Mesendoderm (in vitro differentiated cells): Measurements from ENCODE around the gene TMEM94.

Source experiments
- DNase-seq: peaks from one replicate; pipeline ENCODE4 v3.0.0; 2013
- H2AK5ac ChIP-seq: 2 replicates; pipeline ENCODE4 v1.6.1; 2013; ENCODE audit warnings: low read length, inconsistent platforms
- H2BK120ac ChIP-seq: 2 replicates; pipeline ENCODE4 v1.6.1; 2013; ENCODE audit warnings: low read depth, mild to moderate bottlenecking, low read length, moderate library complexity, mixed read lengths
- H2BK15ac ChIP-seq: replicated peaks from 2 replicates; pipeline ENCODE4 v1.6.1; 2013; ENCODE audit warnings: low read depth, mild to moderate bottlenecking, moderate library complexity
- H2BK5ac ChIP-seq: 2 replicates; pipeline ENCODE4 v1.6.1; 2013; ENCODE audit warnings: low read length, inconsistent platforms
- H3K18ac ChIP-seq: 2 replicates; pipeline ENCODE4 v1.6.1; 2013; ENCODE audit warnings: mild to moderate bottlenecking, low read length, mixed read lengths
- H3K23ac ChIP-seq: one replicate; pipeline ENCODE4 v1.6.1; 2013; ENCODE audit warnings: low read length
- H3K27ac ChIP-seq: 2 replicates; pipeline ENCODE4 v1.5.1; 2013; ENCODE audit warnings: low read depth, mild to moderate bottlenecking, inconsistent platforms, low read length, moderate library complexity
- H3K27me3 ChIP-seq: 2 replicates; pipeline ENCODE4 v1.6.1; 2013; ENCODE audit warnings: low read length, control low read depth, mild to moderate bottlenecking, inconsistent platforms; ENCODE audit not compliant: insufficient read depth, poor library complexity
- H3K36me3 ChIP-seq: 2 replicates; pipeline ENCODE4 v1.6.1; 2013; ENCODE audit warnings: low read length, inconsistent platforms; ENCODE audit not compliant: control insufficient read depth, insufficient read depth
- H3K4ac ChIP-seq: one replicate; pipeline ENCODE4 v1.6.1; 2013; ENCODE audit warnings: low read depth, mild to moderate bottlenecking, low read length, moderate library complexity
- H3K4me1 ChIP-seq: 2 replicates; pipeline ENCODE4 v1.6.1; 2013; ENCODE audit warnings: low read depth, low read length, inconsistent platforms; ENCODE audit not compliant: control insufficient read depth
- H3K4me2 ChIP-seq: 2 replicates; pipeline ENCODE4 v1.6.1; 2013; ENCODE audit warnings: low read length
- H3K4me3 ChIP-seq: 2 replicates; pipeline ENCODE4 v1.5.1; 2013; ENCODE audit warnings: mild to moderate bottlenecking, low read length
- H3K56ac ChIP-seq: one replicate; pipeline ENCODE4 v1.6.1; 2013; ENCODE audit warnings: low read length
- H3K79me1 ChIP-seq: 2 replicates; pipeline ENCODE4 v1.6.1; 2013; ENCODE audit warnings: low read length, inconsistent platforms
- H3K79me2 ChIP-seq: 2 replicates; pipeline ENCODE4 v1.6.1; 2013; ENCODE audit warnings: mild to moderate bottlenecking, low read length; ENCODE audit not compliant: control insufficient read depth, insufficient read depth
- H3K9ac ChIP-seq: 2 replicates; pipeline ENCODE4 v1.6.1; 2013; ENCODE audit warnings: low read length, inconsistent platforms
- H4K5ac ChIP-seq: one replicate; pipeline ENCODE4 v1.6.1; 2013; ENCODE audit warnings: low read length
- H4K8ac ChIP-seq: one replicate; pipeline ENCODE4 v1.6.1; 2013; ENCODE audit warnings: low read depth, mild to moderate bottlenecking, control low read depth, low read length, moderate library complexity
- WGBS: extraction: QIAGEN DNeasy Blood & Tissue Kit; methylation state at CpG from one replicate; pipeline ENCODE4 v1.1.7; 2013; ENCODE audit warnings: low lambda C conversion rate, missing lambda C conversion rate; ENCODE audit not compliant: insufficient coverage; ENCODE audit errors: extremely low coverage; 5-methylcytosine and 5-hydroxymethylcytosine counted together

The TMEM94 gene

GRCh38 chr17:75536366-75536765 is 79.9 kb downstream of the TMEM94 start:
- no peak overlapping the region for H4K5ac ChIP-seq
- no peak overlapping the region for H3K27ac ChIP-seq
- H3K4me1 ChIP-seq = no peaks in the 10 kb centered on the region
- H3K9ac ChIP-seq = no peak overlapping the region
- H4K8ac ChIP-seq = no peak overlapping the region
- H3K23ac ChIP-seq = no peak overlapping the region
- no peaks in the 10 kb centered on the region for H3K27me3 ChIP-seq
- no peak overlapping the region for H3K4me3 ChIP-seq
- no peaks in the 10 kb centered on the region for H3K36me3 ChIP-seq
- no peak overlapping the region for H3K4ac ChIP-seq
- H3K79me1 ChIP-seq = no peaks in the 10 kb centered on the region
- no CpG with 5 or more reads among the region's 10 CpGs for WGBS
- no peak overlapping the region for H3K18ac ChIP-seq
- H2AK5ac ChIP-seq = no peak overlapping the region
- no peaks in the 10 kb centered on the region for H3K79me2 ChIP-seq
- H2BK15ac ChIP-seq = no peak overlapping the region
- H3K56ac ChIP-seq = no peak overlapping the region
- no peak overlapping the region for H2BK5ac ChIP-seq
- DNase-seq = no peak
- H3K4me2 ChIP-seq = no peak overlapping the region
- H2BK120ac ChIP-seq = no peak overlapping the region

- Histone ChIP-seq H3K27me3 (no peaks in the 10 kb centered on the region), H3K18ac (no peak overlapping the region), H3K36me3 (no peaks in the 10 kb centered on the region), H3K4me1 (no peaks in the 10 kb centered on the region), H3K56ac (no peak overlapping the region), H4K5ac (no peak overlapping the region), H3K79me1 (no peaks in the 10 kb centered on the region), H2BK5ac (no peak overlapping the region), H4K8ac (no peak overlapping the region), H3K4me3 (no peak overlapping the region), H3K23ac (no peak overlapping the region), H2BK120ac (no peak overlapping the region), H2BK15ac (no peak overlapping the region), H3K9ac (no peak overlapping the region), H3K4me2 (no peak overlapping the region), H2AK5ac (no peak overlapping the region), H3K27ac (no peak overlapping the region), H3K4ac (no peak overlapping the region), H3K79me2 (no peaks in the 10 kb centered on the region)
- WGBS = no CpG with 5 or more reads among the region's 13 CpGs
- DNase-seq = no peak
Observed at GRCh38 chr17:75539967-75540729, 83.7 kb downstream of the TMEM94 start.

- Histone ChIP-seq H3K79me1 (no peaks in the 10 kb centered on the region), H3K23ac (no peak overlapping the region), H2BK5ac (no peak overlapping the region), H3K56ac (no peak overlapping the region), H3K4me1 (no peaks in the 10 kb centered on the region), H2AK5ac (no peak overlapping the region), H3K27me3 (no peaks in the 10 kb centered on the region), H3K79me2 (no peaks in the 10 kb centered on the region), H3K27ac (no peak overlapping the region), H3K9ac (no peak overlapping the region), H2BK15ac (no peak overlapping the region), H3K4me3 (no peak overlapping the region), H3K36me3 (no peaks in the 10 kb centered on the region), H4K8ac (no peak overlapping the region), H2BK120ac (no peak overlapping the region), H3K4me2 (no peak overlapping the region), H4K5ac (no peak overlapping the region), H3K4ac (no peak overlapping the region), H3K18ac (no peak overlapping the region)
- DNase-seq = no peak
- no CpG with 5 or more reads among the region's 4 CpGs for WGBS
Observed at GRCh38 chr17:75540923-75541503, 84.6 kb downstream of the TMEM94 start.

- H3K23ac ChIP-seq = no peak overlapping the region
- H3K36me3 ChIP-seq = no peaks in the 10 kb centered on the region
- no peak overlapping the region for H4K5ac ChIP-seq
- H3K18ac ChIP-seq = no peak overlapping the region
- WGBS = no CpG with 5 or more reads among the region's 8 CpGs
- H3K4me3 ChIP-seq = no peak overlapping the region
- no peak overlapping the region for H4K8ac ChIP-seq
- no peak overlapping the region for H3K27ac ChIP-seq
- no peaks in the 10 kb centered on the region for H3K79me1 ChIP-seq
- H3K9ac ChIP-seq = no peak overlapping the region
- no peak overlapping the region for H3K4ac ChIP-seq
- H2BK120ac ChIP-seq = no peak overlapping the region
- no peak overlapping the region for H2BK15ac ChIP-seq
- no peaks in the 10 kb centered on the region for H3K4me1 ChIP-seq
- no peak for DNase-seq
- no peaks in the 10 kb centered on the region for H3K27me3 ChIP-seq
- H2BK5ac ChIP-seq = no peak overlapping the region
- H3K4me2 ChIP-seq = no peak overlapping the region
- no peak overlapping the region for H3K56ac ChIP-seq
- no peak overlapping the region for H2AK5ac ChIP-seq
- H3K79me2 ChIP-seq = no peaks in the 10 kb centered on the region
Observed at GRCh38 chr17:75542229-75542628, 85.8 kb downstream of the TMEM94 start.

- Histone ChIP-seq H4K8ac (no peak overlapping the region), H2BK5ac (no peak overlapping the region), H3K4me1 (no peaks in the 10 kb centered on the region), H2AK5ac (no peak overlapping the region), H3K79me2 (no peaks in the 10 kb centered on the region), H3K23ac (no peak overlapping the region), H3K18ac (no peak overlapping the region), H3K27ac (no peak overlapping the region), H3K4me2 (no peak overlapping the region), H2BK15ac (no peak overlapping the region), H3K27me3 (no peaks in the 10 kb centered on the region), H2BK120ac (no peak overlapping the region), H3K9ac (no peak overlapping the region), H3K56ac (no peak overlapping the region), H3K4ac (no peak overlapping the region), H3K4me3 (no peak overlapping the region), H3K79me1 (no peaks in the 10 kb centered on the region), H4K5ac (no peak overlapping the region), H3K36me3 (no peaks in the 10 kb centered on the region)
- WGBS = no CpG with 5 or more reads among the region's 15 CpGs
- DNase-seq = no peak
Observed at GRCh38 chr17:75542728-75543336, 86.4 kb downstream of the TMEM94 start.
